Esophagus squamous epithelium (tissue), 5 donors: ENCODE data around the gene ST6GAL1. TPM values are rescaled to one million over a fixed set of nuclear protein-coding genes. Genes with fewer than 3 reads are reported as not detected.

Source experiments
- DNase-seq: peaks from one replicate; lab custom pipeline; 2025; lab: John Stamatoyannopoulos, UW
- H3K27ac ChIP-seq, 4 donors: fragments of 200-600 bp; sonication (generic); one replicate each; pipeline ENCODE4 v1.5.1; 2016 to 2019; ENCODE audit warnings: mild to moderate bottlenecking in 1 of 4
- H3K27me3 ChIP-seq, 4 donors: fragments of 200-600 bp; sonication (generic); 1 replicate in 3 of 4; 2 replicates in 1 of 4; pipeline versions ENCODE4 v1.5.1 to v1.6.0; 2017 to 2021; ENCODE audit warnings: antibody characterized with exemption in 1 of 4
- H3K36me3 ChIP-seq, 3 donors: fragments of 200-600 bp; sonication (generic); one replicate each; pipeline ENCODE4 v1.5.1; 2016 to 2019
- H3K4me1 ChIP-seq, 3 donors: fragments of 200-600 bp; sonication (generic); one replicate each; pipeline ENCODE4 v1.5.1; 2017 to 2019
- H3K4me3 ChIP-seq, 4 donors: fragments of 200-600 bp; sonication (generic); 1 replicate in 3 of 4; 2 replicates in 1 of 4; pipeline ENCODE4 v1.5.1; 2016 to 2019; ENCODE audit warnings: mild to moderate bottlenecking in 2 of 4, moderate library complexity in 1 of 4
- H3K9me3 ChIP-seq, 3 donors: fragments of 200-600 bp; sonication (generic); one replicate each; pipeline ENCODE4 v1.5.1; 2016 to 2019
- CTCF ChIP-seq, 6 experiments: fragments of 450-650 bp in 4 of 6; fragments of 200-600 bp in 2 of 6; sonication (generic) in 2 of 6; IDR thresholded peaks; one replicate each; pipeline ENCODE4 v1.5.1; 2016 to 2019; ENCODE audit warnings: antibody characterized with exemption in 6 of 6, mild to moderate bottlenecking in 4 of 6, moderate library complexity in 4 of 6
- POLR2A ChIP-seq, 4 donors: fragments of 450-650 bp; IDR thresholded peaks; one replicate each; pipeline ENCODE4 v1.6.1; 2017; ENCODE audit warnings: antibody characterized with exemption in 4 of 4, mild to moderate bottlenecking in 4 of 4, moderate library complexity in 3 of 4
- WGBS, 2 donors: methylation state at CpG; one replicate each; pipeline ENCODE4 v1.1.5; 2018; 5-methylcytosine and 5-hydroxymethylcytosine counted together
- intact Hi-C: fragments of 100-400 bp; cut with DNase I; formaldehyde crosslinking; loops from one replicate; pipeline ENCODE4 v1.15.0; 2022
- total RNA-seq, 4 donors: library from RNA; depleted of rRNA; stranded (reverse); fragments of >200 nt; gene quantifications; one replicate each; pipeline ENCODE4 v1.1.0, GENCODE V29; 2016
- donor health status: DM: yes; HTN: yes; CAD: no.

The ST6GAL1 gene
- total RNA-seq, 4 donors from 2014 or later = 6.0 to 44.2 (median 15.2) TPM

- intact Hi-C loops = no loop called here
- no peak for TF ChIP-seq POLR2A (IDR thresholded peaks at IDR 0.05)
- TF ChIP-seq CTCF (IDR thresholded peaks at IDR 0.05) = no peak
- Histone ChIP-seq H3K4me1 (peaks cover 0 to 4% (median 0%) of the 10 kb centered on the region in 3 donors), H3K4me3 (no peak overlapping the region), H3K36me3 (peaks cover 0 to 36% (median 0%) of the 10 kb centered on the region in 3 donors), H3K9me3 (no peaks in the 10 kb centered on the region), H3K27ac (no peak overlapping the region), H3K27me3 (no peaks in the 10 kb centered on the region)
- no peak for DNase-seq
- WGBS, 2 donors = 84 to 85% methylated on average over 8 of the region's 8 CpGs
Measured at GRCh38 chr3:187079090-187080022, 149.0 kb downstream of the ST6GAL1 start.

GRCh38 chr3:187080799-187081450, 150.6 kb downstream of the ST6GAL1 start:
- 91 to 95% methylated on average over 13 of the region's 13 CpGs for WGBS, 2 donors
- TF ChIP-seq POLR2A (IDR thresholded peaks at IDR 0.05) (no peak), CTCF (IDR thresholded peaks at IDR 0.05) (no peak)
- Histone ChIP-seq H3K27ac (no peak overlapping the region), H3K4me1 (peaks cover 0 to 11% (median 0%) of the 10 kb centered on the region in 3 donors), H3K36me3 (peaks cover 0 to 21% (median 0%) of the 10 kb centered on the region in 3 donors), H3K9me3 (no peaks in the 10 kb centered on the region), H3K27me3 (no peaks in the 10 kb centered on the region), H3K4me3 (no peak overlapping the region)
- intact Hi-C loops = no loop called here
- DNase-seq = no peak

DNA sequence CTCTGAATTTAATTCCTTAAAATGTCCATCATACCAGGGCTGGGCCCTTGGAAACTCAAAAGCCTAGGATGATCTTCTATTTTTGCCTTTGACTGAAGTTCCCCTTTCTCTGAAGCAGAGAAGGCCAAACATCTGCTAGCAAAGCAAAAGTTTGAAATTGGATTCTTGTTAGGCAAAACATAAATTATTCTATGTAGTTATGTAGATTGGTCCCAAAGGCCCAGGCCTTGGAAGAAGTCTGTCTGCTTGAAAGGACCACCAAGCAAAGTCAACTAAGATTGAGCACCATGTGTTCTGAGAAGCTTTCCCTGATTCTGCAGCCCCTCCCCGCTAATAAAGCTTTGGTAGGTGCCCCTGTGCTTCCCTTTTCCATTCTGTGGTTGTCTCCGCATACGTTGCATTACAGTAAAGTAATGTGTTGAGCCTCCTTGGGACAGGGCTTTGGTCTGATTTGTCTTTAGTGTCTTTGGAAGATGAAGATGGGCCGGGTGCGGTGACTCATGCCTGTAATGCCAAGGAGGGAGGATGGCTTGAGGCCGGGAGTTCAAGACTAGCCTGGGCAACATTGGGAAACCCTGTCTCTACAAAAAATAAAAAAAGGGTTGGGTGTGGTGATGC, 152.5 kb downstream of the ST6GAL1 start:
- no peaks in the 10 kb centered on the region for H3K27me3 ChIP-seq
- intact Hi-C loops = no loop called here
- 83 to 94% methylated on average over 3 of the region's 6 CpGs for WGBS, 2 donors

DNA sequence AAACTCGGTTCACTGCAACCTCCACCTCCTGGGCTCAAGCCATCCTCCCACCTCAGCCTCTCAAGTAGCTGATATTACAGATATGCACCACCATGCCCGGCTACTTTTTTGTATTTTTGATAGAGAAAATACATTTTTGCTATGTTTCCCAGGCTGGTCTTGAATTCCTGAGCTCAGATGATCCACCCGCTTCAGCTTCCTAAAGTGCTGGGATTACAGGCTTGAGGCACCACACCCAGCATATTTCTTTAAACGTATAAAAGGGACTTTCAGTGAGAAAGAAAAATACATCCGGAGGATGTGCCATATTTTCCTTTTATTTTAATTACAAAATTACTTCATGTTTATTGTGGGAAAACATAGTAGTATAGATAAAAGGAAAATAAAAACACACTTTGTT, 153.8 kb downstream of the ST6GAL1 start:
- no peaks in the 10 kb centered on the region for H3K27me3 ChIP-seq
- DNase-seq = no peak
- no peak overlapping the region for H3K4me3 ChIP-seq
- peaks cover 0 to 16% (median 5%) of the 10 kb centered on the region in 3 donors for H3K9me3 ChIP-seq
- H3K27ac ChIP-seq = peak overlapping the region in 1 of 4 donors; percentile 13
- TF ChIP-seq CTCF (IDR thresholded peaks at IDR 0.05) = no peak
- TF ChIP-seq POLR2A (IDR thresholded peaks at IDR 0.05) = no peak
- intact Hi-C loops = no loop called here
- no peaks in the 10 kb centered on the region for H3K36me3 ChIP-seq
- H3K4me1 ChIP-seq = peaks cover 0 to 11% (median 0%) of the 10 kb centered on the region in 3 donors
- WGBS, 2 donors = 61 to 64% methylated on average over 5 of the region's 5 CpGs

More for the DNA sequence above, 152.5 kb downstream of the ST6GAL1 start:
- H3K4me1 ChIP-seq = peaks cover 0 to 11% (median 0%) of the 10 kb centered on the region in 3 donors
- no peak overlapping the region for H3K4me3 ChIP-seq
- H3K36me3 ChIP-seq = peaks cover 0 to 1% (median 0%) of the 10 kb centered on the region in 3 donors
- no peak overlapping the region for H3K27ac ChIP-seq
- H3K9me3 ChIP-seq = peaks cover 0 to 10% (median 5%) of the 10 kb centered on the region in 3 donors
- TF ChIP-seq CTCF (IDR thresholded peaks at IDR 0.05) (no peak), POLR2A (IDR thresholded peaks at IDR 0.05) (no peak)
- DNase-seq = no peak
